KMS-11 (cell line): ENCODE measurements around the gene DAAM2.

Source experiments
- H2AFZ ChIP-seq: fragments of 200-600 bp; sonication (generic); 2 replicates; pipeline ENCODE4 v1.6.1; 2016; ENCODE audit warnings: antibody characterized with exemption, mixed run types, low read depth
- H3K27ac ChIP-seq: fragments of 200-600 bp; sonication (generic); 2 replicates; pipeline ENCODE4 v1.6.1; 2016; ENCODE audit warnings: mild to moderate bottlenecking, mixed run types
- H3K27me3 ChIP-seq: fragments of 200-600 bp; sonication (generic); 2 replicates; pipeline ENCODE4 v1.6.1; 2017; ENCODE audit warnings: mild to moderate bottlenecking, low read depth, mixed run types, moderate library complexity; ENCODE audit not compliant: insufficient read depth
- H3K36me3 ChIP-seq: fragments of 200-600 bp; sonication (generic); 2 replicates; pipeline ENCODE4 v1.6.1; 2017; ENCODE audit warnings: mild to moderate bottlenecking, mixed run types; ENCODE audit not compliant: insufficient read depth
- H3K4me1 ChIP-seq: fragments of 200-600 bp; sonication (generic); 2 replicates; pipeline ENCODE4 v1.6.1; 2016; ENCODE audit warnings: mild to moderate bottlenecking, low read depth, mixed run types; ENCODE audit not compliant: poor library complexity, severe bottlenecking
- H3K4me2 ChIP-seq: fragments of 200-600 bp; sonication (generic); 2 replicates; pipeline ENCODE4 v1.7.0; 2016; ENCODE audit warnings: mild to moderate bottlenecking, mixed run types
- H3K4me3 ChIP-seq: fragments of 200-600 bp; sonication (generic); IDR thresholded peaks from 2 replicates; pipeline ENCODE4 v1.6.1; 2017; ENCODE audit warnings: low read depth, low read length, mixed read lengths; ENCODE audit not compliant: insufficient read depth
- H3K79me2 ChIP-seq: fragments of 200-600 bp; sonication (generic); 2 replicates; pipeline ENCODE4 v1.6.1; 2016; ENCODE audit warnings: low read depth, mixed run types; ENCODE audit not compliant: insufficient read depth
- H3K9ac ChIP-seq: fragments of 200-600 bp; sonication (generic); 2 replicates; pipeline ENCODE4 v1.6.1; 2016; ENCODE audit warnings: mild to moderate bottlenecking, mixed run types
- H4K20me1 ChIP-seq: fragments of 200-600 bp; sonication (generic); 2 replicates; pipeline ENCODE4 v1.6.1; 2016; ENCODE audit warnings: mild to moderate bottlenecking, mixed run types; ENCODE audit not compliant: insufficient read depth
- TF ChIP-seq, protein P1 (sequence below): fragments of 200-600 bp; sonication (generic); conservative IDR thresholded peaks from 2 replicates; pipeline ENCODE4 v1.6.1; 2017; ENCODE audit warnings: low read depth, mild to moderate bottlenecking, antibody characterized with exemption, low read length, moderate library complexity, mixed read lengths

Gene DAAM2

DNA sequence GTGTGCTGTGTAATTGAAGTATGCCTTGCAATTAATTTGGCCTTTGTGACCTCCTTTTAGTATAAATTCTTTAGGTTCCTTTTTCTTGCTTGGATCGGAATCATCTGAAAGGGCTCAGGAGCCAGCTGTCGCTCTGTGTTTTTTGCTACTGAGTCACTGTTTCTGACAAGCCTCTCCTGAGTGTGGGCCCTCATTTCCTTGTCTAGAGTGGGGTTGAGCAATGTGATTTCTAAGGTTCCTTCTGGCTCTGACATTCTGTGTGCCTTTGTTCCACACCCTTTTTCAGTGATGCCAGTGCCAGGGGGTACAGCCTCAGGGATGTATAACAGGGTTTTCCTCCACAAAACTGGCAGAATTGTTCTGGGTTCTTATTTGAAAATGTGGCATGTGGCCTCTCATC, 26.5 kb downstream of the DAAM2 start:
- Histone ChIP-seq H4K20me1 (no peaks in the 10 kb centered on the region), H3K36me3 (no peaks in the 10 kb centered on the region), H3K4me1 (no peaks in the 10 kb centered on the region), H3K27ac (no peak overlapping the region), H3K4me3 (no peak overlapping the region), H3K9ac (no peak overlapping the region), H3K79me2 (no peaks in the 10 kb centered on the region), H2AFZ (no peak overlapping the region), H3K27me3 (no peaks in the 10 kb centered on the region), H3K4me2 (no peak overlapping the region)
- TF ChIP-seq, protein P1, sequence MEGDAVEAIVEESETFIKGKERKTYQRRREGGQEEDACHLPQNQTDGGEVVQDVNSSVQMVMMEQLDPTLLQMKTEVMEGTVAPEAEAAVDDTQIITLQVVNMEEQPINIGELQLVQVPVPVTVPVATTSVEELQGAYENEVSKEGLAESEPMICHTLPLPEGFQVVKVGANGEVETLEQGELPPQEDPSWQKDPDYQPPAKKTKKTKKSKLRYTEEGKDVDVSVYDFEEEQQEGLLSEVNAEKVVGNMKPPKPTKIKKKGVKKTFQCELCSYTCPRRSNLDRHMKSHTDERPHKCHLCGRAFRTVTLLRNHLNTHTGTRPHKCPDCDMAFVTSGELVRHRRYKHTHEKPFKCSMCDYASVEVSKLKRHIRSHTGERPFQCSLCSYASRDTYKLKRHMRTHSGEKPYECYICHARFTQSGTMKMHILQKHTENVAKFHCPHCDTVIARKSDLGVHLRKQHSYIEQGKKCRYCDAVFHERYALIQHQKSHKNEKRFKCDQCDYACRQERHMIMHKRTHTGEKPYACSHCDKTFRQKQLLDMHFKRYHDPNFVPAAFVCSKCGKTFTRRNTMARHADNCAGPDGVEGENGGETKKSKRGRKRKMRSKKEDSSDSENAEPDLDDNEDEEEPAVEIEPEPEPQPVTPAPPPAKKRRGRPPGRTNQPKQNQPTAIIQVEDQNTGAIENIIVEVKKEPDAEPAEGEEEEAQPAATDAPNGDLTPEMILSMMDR, result no peak

DNA sequence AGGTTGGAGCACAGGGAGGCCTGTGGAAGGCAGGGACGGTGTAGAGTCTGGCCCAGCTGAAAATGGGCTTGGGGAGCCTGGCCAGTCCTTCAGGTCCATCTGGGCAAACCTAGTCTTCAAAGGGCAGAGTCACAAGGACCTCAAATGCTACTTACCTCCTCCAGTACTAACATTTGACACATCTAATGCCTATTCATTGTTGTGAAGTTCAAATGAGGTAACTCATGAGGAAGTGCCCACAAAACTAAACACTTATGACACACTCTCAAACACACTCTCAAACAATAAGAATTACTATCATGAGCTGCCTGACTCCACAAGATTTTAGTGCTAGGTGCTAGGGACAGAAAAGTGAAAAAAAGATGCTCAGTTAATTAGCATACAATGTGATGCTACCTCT, 27.1 kb downstream of the DAAM2 start:
- H4K20me1 ChIP-seq, result no peaks in the 10 kb centered on the region
- no peaks in the 10 kb centered on the region for H3K27me3 ChIP-seq
- H3K4me3 ChIP-seq, result no peak overlapping the region
- H3K4me2 ChIP-seq, result no peak overlapping the region
- no peaks in the 10 kb centered on the region for H3K36me3 ChIP-seq
- H3K9ac ChIP-seq, result no peak overlapping the region
- H3K27ac ChIP-seq, result no peak overlapping the region
- TF ChIP-seq, protein P1, result no peak
- H2AFZ ChIP-seq, result no peak overlapping the region
- no peaks in the 10 kb centered on the region for H3K4me1 ChIP-seq
- H3K79me2 ChIP-seq, result no peaks in the 10 kb centered on the region

DNA sequence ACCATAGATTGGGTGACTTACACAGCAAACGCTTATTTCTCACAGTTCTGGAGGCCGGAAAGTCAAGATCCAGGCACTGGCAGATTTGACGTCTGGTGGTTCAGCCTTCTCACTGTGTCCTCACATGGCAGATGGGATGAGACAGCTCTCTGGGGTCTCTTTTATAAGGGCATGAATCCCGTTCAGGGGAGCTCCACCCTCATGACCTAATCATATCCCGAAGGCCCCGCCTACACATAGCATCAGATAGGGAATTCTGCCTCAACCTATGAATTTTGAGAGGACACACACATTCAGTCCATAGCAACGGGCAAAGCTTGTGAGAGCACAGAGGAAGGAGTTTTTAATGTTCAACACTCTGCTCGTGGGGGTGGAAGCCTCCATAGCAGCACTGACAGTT, 27.5 kb downstream of the DAAM2 start:
- Histone ChIP-seq H3K4me3 (no peak overlapping the region), H4K20me1 (no peaks in the 10 kb centered on the region), H3K4me2 (no peak overlapping the region), H2AFZ (no peak overlapping the region), H3K27me3 (no peaks in the 10 kb centered on the region), H3K9ac (no peak overlapping the region), H3K79me2 (no peaks in the 10 kb centered on the region), H3K36me3 (no peaks in the 10 kb centered on the region), H3K27ac (no peak overlapping the region), H3K4me1 (no peaks in the 10 kb centered on the region)
- TF ChIP-seq, protein P1, result no peak

DNA sequence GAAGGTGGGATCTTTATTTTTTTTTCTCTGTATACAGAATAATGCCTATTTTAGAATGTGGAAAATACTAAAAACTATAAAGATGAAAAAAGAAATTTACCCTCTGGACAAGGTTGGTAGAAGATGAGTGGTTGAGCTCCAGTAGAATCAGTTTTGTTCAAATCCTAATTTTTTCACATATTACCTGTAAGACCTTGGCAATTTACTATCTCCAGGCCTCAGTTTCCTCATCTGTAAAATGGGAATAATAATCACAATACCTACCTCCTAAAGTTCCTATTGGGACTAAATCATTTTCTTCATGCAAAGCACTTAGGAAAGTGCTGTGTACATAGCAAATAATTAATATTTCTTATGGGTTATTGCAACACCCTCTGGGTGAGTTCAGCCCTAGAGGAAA, 28.4 kb downstream of the DAAM2 start:
- Histone ChIP-seq H4K20me1 (no peaks in the 10 kb centered on the region), H3K9ac (no peak overlapping the region), H3K4me3 (no peak overlapping the region), H3K4me2 (no peak overlapping the region), H2AFZ (no peak overlapping the region), H3K4me1 (no peaks in the 10 kb centered on the region), H3K27me3 (no peaks in the 10 kb centered on the region), H3K36me3 (no peaks in the 10 kb centered on the region), H3K79me2 (no peaks in the 10 kb centered on the region), H3K27ac (no peak overlapping the region)
- TF ChIP-seq, protein P1, result no peak
